Spleen (tissue), 11 donors: ENCODE results near the gene CAMK2G. TPM values are rescaled to one million over a fixed set of nuclear protein-coding genes. Genes with fewer than 3 reads are reported as not detected.

ENCODE experiments used
- DNase-seq: peaks from one replicate; pipeline ENCODE4 v3.0.0-alpha.2; 2020
- H3K27ac ChIP-seq, 8 donors: fragments of 200-600 bp; sonication (generic) in 7 of 8; 1 replicate in 4 of 8; 2 replicates in 4 of 8; pipeline versions ENCODE4 v1.5.0 to v1.8.0; 2016 to 2021; ENCODE audit warnings: inconsistent platforms in 4 of 8, mild to moderate bottlenecking in 4 of 8, moderate library complexity in 1 of 8
- H3K27me3 ChIP-seq, 7 donors: fragments of 200-600 bp; sonication (generic) in 6 of 7; replicated peaks in 1 of 7; 1 replicate in 4 of 7; 2 replicates in 3 of 7; pipeline versions ENCODE4 v1.5.0 to v1.8.0; 2016 to 2021; ENCODE audit warnings: inconsistent platforms in 3 of 7, mild to moderate bottlenecking in 1 of 7
- H3K36me3 ChIP-seq, 6 donors: fragments of 200-600 bp; sonication (generic) in 5 of 6; 1 replicate in 4 of 6; 2 replicates in 2 of 6; pipeline versions ENCODE4 v1.5.0 to v1.8.0; 2016 to 2021; ENCODE audit warnings: inconsistent platforms in 2 of 6
- H3K4me1 ChIP-seq, 6 donors: fragments of 200-600 bp; sonication (generic) in 5 of 6; 1 replicate in 3 of 6; 2 replicates in 3 of 6; pipeline versions ENCODE4 v1.5.0 to v1.8.0; 2016 to 2021; ENCODE audit warnings: inconsistent platforms in 3 of 6
- H3K4me3 ChIP-seq, 8 donors: fragments of 200-600 bp; sonication (generic) in 7 of 8; 1 replicate in 4 of 8; 2 replicates in 4 of 8; pipeline versions ENCODE4 v1.5.0 to v1.8.0; 2016 to 2021; ENCODE audit warnings: inconsistent platforms in 4 of 8, mild to moderate bottlenecking in 4 of 8, moderate library complexity in 2 of 8
- H3K9me3 ChIP-seq, 8 donors: fragments of 200-600 bp; sonication (generic) in 7 of 8; 1 replicate in 4 of 8; 2 replicates in 4 of 8; pipeline versions ENCODE4 v1.5.0 to v1.8.0; 2016 to 2021; ENCODE audit warnings: inconsistent platforms in 4 of 8
- CTCF ChIP-seq, 11 experiments: fragments of 200-600 bp in 7 of 11; fragments of 450-650 bp in 4 of 11; sonication (generic) in 4 of 11; IDR thresholded peaks in 8 of 11; conservative IDR thresholded peaks in 3 of 11; 1 replicate in 7 of 11; 2 replicates in 4 of 11; pipeline versions ENCODE4 v1.4.0 to v1.8.0; 2016 to 2021; ENCODE audit warnings: antibody characterized with exemption in 11 of 11, inconsistent platforms in 4 of 11, mild to moderate bottlenecking in 1 of 11
- POLR2A ChIP-seq, 3 donors: fragments of 450-650 bp; IDR thresholded peaks; one replicate each; pipeline ENCODE4 v1.5.1; 2017; ENCODE audit warnings: antibody characterized with exemption in 3 of 3, mild to moderate bottlenecking in 1 of 3
- POLR2AphosphoS5 ChIP-seq, 3 donors: sonication (generic); formaldehyde crosslinking; IDR thresholded peaks; one replicate each; pipeline ENCODE4 v1.5.1; 2017; ENCODE audit warnings: antibody characterized with exemption in 3 of 3
- WGBS, 5 donors: extraction: QIAGEN DNeasy Blood & Tissue Kit in 3 of 5; methylation state at CpG; one replicate each; pipeline versions ENCODE4 v1.1.5 to v1.1.7; 2013 to 2018; 5-methylcytosine and 5-hydroxymethylcytosine counted together
- intact Hi-C: fragments of 100-400 bp; cut with DNase I; formaldehyde crosslinking; loops from one replicate; pipeline ENCODE4 v1.15.0; 2023; ENCODE audit warnings: low total_unique reads
- polyA plus RNA-seq, 3 donors: library from polyadenylated mRNA; stranded (reverse); fragments of 200-250 nt; gene quantifications; one replicate each; pipeline ENCODE4 v1.2.1, GENCODE V29; 2013
- total RNA-seq, 7 donors: library from RNA; depleted of rRNA in 3 of 7; stranded (reverse); fragments of >200 nt in 3 of 7; fragmentation: NEBNext Ultra II Directional in 4 of 7; extraction: Animal tissue kit (Norgen Biotek cat#: 25700) in 4 of 7; gene quantifications; one replicate each; pipeline versions ENCODE4 v1.1.0 to v1.2.1, GENCODE V29; 2016 to 2021
- donor health status: healthy with polysubstance abuse.
- donor health status: DM: no; HTN: no; CAD: no; lungs with moderate emphysema.
- donor health status: DM: no; HTN: no; CAD: no.
- donor health status: Bipolar disorder and iron deficiency.
- donor health status: healthy.
- donor health status: DM: no; HTN: no; CAD: no.
- donor health status: DM: yes; HTN: yes; CAD: no.

Gene CAMK2G
- total and polyA plus RNA-seq, 10 donors, result 10.4 to 55.2 (median 43.9) TPM

- DNase-seq, result no peak
- TF ChIP-seq POLR2A (IDR thresholded peaks at IDR 0.05) (no peak), CTCF (IDR thresholded peaks at IDR 0.05 in 8 of 11, conservative IDR thresholded peaks at IDR 0.05 in 3 of 11) (no peak), POLR2AphosphoS5 (IDR thresholded peaks at IDR 0.05) (peak in 1 of 3 donors; percentile 23)
- Histone ChIP-seq H3K36me3 (peaks cover 0 to 100% (median 98%) of the 10 kb centered on the region in 6 donors), H3K4me3 (no peak overlapping the region), H3K9me3 (no peaks in the 10 kb centered on the region), H3K27ac (peak overlapping the region in 6 of 8 donors; percentile 36 to 59 (median 42)), H3K4me1 (peaks cover 7 to 67% (median 36%) of the 10 kb centered on the region in 6 donors), H3K27me3 (no peaks in the 10 kb centered on the region)
- intact Hi-C loops, result no loop called here
Observed at GRCh38 chr10:73803680-73804286, 70.6 kb downstream of the CAMK2G start.

GRCh38 chr10:73802276-73802991 lies 71.9 kb downstream of the CAMK2G start:
- Histone ChIP-seq H3K27me3 (no peaks in the 10 kb centered on the region), H3K36me3 (peaks cover 0 to 100% (median 99%) of the 10 kb centered on the region in 6 donors), H3K9me3 (no peaks in the 10 kb centered on the region), H3K4me1 (peaks cover 7 to 53% (median 26%) of the 10 kb centered on the region in 6 donors), H3K27ac (peak overlapping the region in 2 of 8 donors; percentile 8 to 59), H3K4me3 (no peak overlapping the region)
- TF ChIP-seq CTCF (IDR thresholded peaks at IDR 0.05 in 8 of 11, conservative IDR thresholded peaks at IDR 0.05 in 3 of 11) (no peak), POLR2AphosphoS5 (IDR thresholded peaks at IDR 0.05) (peak; percentile 35 to 47 (median 38)), POLR2A (IDR thresholded peaks at IDR 0.05) (no peak)
- intact Hi-C loops, result no loop called here
- WGBS, 5 donors, result 84 to 90% (median 89%) methylated on average over 11 of the region's 11 CpGs
- no peak for DNase-seq

GRCh38 chr10:73801253-73801590 lies 73.1 kb downstream of the CAMK2G start:
- no peak overlapping the region for H3K4me3 ChIP-seq
- H3K27me3 ChIP-seq, result no peaks in the 10 kb centered on the region
- no peak for DNase-seq
- no peaks in the 10 kb centered on the region for H3K9me3 ChIP-seq
- H3K27ac ChIP-seq, result no peak overlapping the region
- WGBS, 5 donors, result 90 to 96% (median 94%) methylated on average over 7 to 13 of the region's 13 CpGs
- H3K36me3 ChIP-seq, result peaks cover 0 to 100% (median 100%) of the 10 kb centered on the region in 6 donors
- intact Hi-C loops, result no loop called here
- TF ChIP-seq POLR2A (IDR thresholded peaks at IDR 0.05) (no peak), POLR2AphosphoS5 (IDR thresholded peaks at IDR 0.05) (peak; percentile 67 to 81 (median 68)), CTCF (IDR thresholded peaks at IDR 0.05 in 8 of 11, conservative IDR thresholded peaks at IDR 0.05 in 3 of 11) (no peak)
- peaks cover 3 to 41% (median 14%) of the 10 kb centered on the region in 6 donors for H3K4me1 ChIP-seq

- H3K27ac ChIP-seq, result peak overlapping the region in 1 of 8 donors; percentile 45
- 86 to 96% (median 89%) methylated on average over 18 to 20 of the region's 20 CpGs for WGBS, 5 donors
- DNase-seq, result no peak
- H3K4me3 ChIP-seq, result no peak overlapping the region
- peaks cover 0 to 36% (median 11%) of the 10 kb centered on the region in 6 donors for H3K4me1 ChIP-seq
- intact Hi-C loops, result no loop called here
- TF ChIP-seq POLR2A (IDR thresholded peaks at IDR 0.05), result no peak
- no peak for TF ChIP-seq CTCF (IDR thresholded peaks at IDR 0.05 in 8 of 11, conservative IDR thresholded peaks at IDR 0.05 in 3 of 11)
- peak in 1 of 3 donors; percentile 85 for TF ChIP-seq POLR2AphosphoS5 (IDR thresholded peaks at IDR 0.05)
- no peaks in the 10 kb centered on the region for H3K27me3 ChIP-seq
- peaks cover 0 to 100% (median 100%) of the 10 kb centered on the region in 6 donors for H3K36me3 ChIP-seq
- no peaks in the 10 kb centered on the region for H3K9me3 ChIP-seq
Observed at GRCh38 chr10:73800560-73801252, 73.6 kb downstream of the CAMK2G start.
